ENCODE data around the gene TSPAN7.

- no peak for TF ChIP-seq CTCF (conservative IDR thresholded peaks at IDR 0.05; ENCODE audit: low read depth, low read length)
- peak; percentile 71 for TF ChIP-seq MAFK (IDR thresholded peaks at IDR 0.05; ENCODE audit: low read depth, low read length)
- no peak for TF ChIP-seq RAD21 (IDR thresholded peaks at IDR 0.05; ENCODE audit: low read length)
- TF ChIP-seq POLR2A (IDR thresholded peaks at IDR 0.05; ENCODE audit: low read depth, low read length): no peak
- TF ChIP-seq, protein P1, sequence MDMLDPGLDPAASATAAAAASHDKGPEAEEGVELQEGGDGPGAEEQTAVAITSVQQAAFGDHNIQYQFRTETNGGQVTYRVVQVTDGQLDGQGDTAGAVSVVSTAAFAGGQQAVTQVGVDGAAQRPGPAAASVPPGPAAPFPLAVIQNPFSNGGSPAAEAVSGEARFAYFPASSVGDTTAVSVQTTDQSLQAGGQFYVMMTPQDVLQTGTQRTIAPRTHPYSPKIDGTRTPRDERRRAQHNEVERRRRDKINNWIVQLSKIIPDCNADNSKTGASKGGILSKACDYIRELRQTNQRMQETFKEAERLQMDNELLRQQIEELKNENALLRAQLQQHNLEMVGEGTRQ (IDR thresholded peaks at IDR 0.05; ENCODE audit: low read depth, low read length): no peak
- no peak for TF ChIP-seq BHLHE40 (IDR thresholded peaks at IDR 0.05; ENCODE audit: low read depth, low read length)
- TF ChIP-seq CEBPB (IDR thresholded peaks at IDR 0.05; ENCODE audit: low read depth, low read length): no peak
- no peak for TF ChIP-seq ELK1 (IDR thresholded peaks at IDR 0.05; ENCODE audit: borderline replicate concordance, low read depth, low read length)
- TF ChIP-seq RFX5 (IDR thresholded peaks at IDR 0.05; ENCODE audit: low read depth, low read length): no peak
- no peak for TF ChIP-seq FOS (IDR thresholded peaks at IDR 0.05; ENCODE audit: low read depth, low read length)
- TF ChIP-seq NFE2L2 (IDR thresholded peaks at IDR 0.05; ENCODE audit: low read depth, low read length): no peak
- TF ChIP-seq CHD1 (IDR thresholded peaks at IDR 0.05; ENCODE audit: low read depth, low read length): no peak
- TF ChIP-seq MXI1 (IDR thresholded peaks at IDR 0.05; ENCODE audit: borderline replicate concordance, low read depth, low read length): no peak
- TF ChIP-seq RCOR1 (IDR thresholded peaks at IDR 0.05; ENCODE audit: insufficient replicate concordance, low read length): no peak
Observed at GRCh38 chrX:38596939-38597338, 35.6 kb downstream of the TSPAN7 start.

Measured in IMR-90 (cell line).